GM12892 (cell line): ENCODE data around the gene SLC34A2.

ENCODE experiments used
- POLR2A ChIP-seq: IDR thresholded peaks from 2 replicates; pipeline ENCODE4 v1.6.1; 2011; ENCODE audit warnings: low read depth, low read length, control low read depth
- TAF1 ChIP-seq: IDR thresholded peaks from 2 replicates; pipeline ENCODE4 v1.6.1; 2011; ENCODE audit warnings: low read depth, mild to moderate bottlenecking, control low read depth, low read length, borderline replicate concordance

- no peak for TF ChIP-seq POLR2A
- TF ChIP-seq TAF1 = no peak
These were observed 40.8 kb downstream of the SLC34A2 start for GRCh38 chr4:25696409-25696808.
